ENCODE results near the gene GFRA1.

GFRA1 gene

DNA sequence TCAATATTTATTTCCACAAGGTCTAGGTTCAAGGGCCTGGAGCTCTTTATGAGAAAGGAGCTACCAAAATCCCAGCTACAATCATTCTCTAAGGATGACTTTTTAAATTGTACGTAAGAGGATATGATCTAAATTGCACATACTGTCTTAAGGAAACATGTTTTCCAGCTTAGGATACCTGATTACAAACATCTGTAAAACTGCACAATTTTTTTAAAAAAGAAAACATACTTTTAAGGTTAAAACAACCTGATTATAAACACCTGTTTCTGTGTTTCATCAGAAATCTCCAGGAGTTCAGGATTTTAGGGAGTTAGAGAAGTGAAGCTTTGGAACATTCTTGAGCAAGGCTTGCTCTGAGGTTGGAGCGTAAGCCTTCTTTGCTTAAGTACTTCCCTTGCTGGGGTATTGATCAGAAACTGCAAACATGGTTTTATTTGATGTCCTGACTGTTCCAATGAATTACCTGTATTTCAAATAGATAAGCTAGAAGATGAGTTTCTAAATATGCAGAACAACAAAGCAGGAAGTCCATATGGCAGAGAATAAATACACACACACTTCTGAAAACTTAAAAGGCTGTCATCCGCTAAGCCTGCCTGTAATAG lies 248.6 kb downstream of the GFRA1 start:
- DNase-seq, result no peak

DNA sequence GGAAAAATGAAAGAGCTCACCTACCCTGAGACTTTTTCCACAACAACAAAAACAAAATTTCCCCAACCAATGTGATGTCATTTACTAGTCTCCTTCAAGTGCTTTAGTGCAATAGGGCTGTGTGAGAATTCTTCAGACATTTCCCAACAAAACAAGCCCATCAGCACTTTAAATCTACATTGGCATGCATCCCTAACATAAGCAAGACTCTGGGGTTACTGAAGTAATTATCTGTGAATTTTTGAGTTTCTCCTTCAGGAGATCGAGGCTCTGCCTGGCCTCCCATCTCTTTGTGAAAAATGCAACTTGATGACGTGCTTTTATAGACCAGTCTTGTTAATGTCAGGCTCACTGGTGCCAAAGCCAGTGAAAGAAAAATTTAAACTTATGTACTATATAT lies 255.6 kb downstream of the GFRA1 start:
- DNase-seq, result no peak

DNA sequence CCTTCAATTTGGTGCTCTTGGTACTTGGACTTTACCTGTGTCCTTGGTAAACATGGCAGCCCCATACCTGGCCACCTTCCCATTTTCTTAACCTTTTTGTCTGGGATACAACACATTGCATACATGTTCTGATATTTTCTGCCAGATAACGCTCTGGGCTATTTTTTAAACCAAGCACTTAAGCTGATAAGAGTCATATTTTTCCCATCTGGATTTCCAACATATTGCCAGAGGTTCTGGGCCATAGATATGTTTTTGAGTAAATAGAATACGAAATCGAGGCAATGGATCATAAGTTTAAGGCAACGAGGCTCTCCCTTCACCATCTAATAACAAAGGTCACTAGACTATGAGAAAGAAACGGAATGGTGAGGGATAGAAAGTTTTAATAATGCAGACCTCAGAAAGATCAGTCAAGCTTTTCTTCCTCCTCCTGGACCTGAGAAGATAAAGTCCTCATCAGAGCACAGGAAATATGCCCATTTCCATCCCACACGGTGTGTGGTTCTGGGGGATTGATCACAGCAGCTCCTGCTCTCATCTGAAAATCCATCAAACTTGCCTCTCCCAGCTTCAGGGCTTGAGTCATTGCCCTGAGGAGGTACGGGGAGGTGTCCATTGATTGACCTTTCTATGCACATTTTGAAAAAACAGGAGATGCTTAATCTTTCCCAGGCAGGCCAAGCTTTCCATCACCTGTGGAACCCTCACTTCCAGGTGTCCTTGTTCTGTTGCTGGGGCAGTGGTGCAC lies 257.2 kb downstream of the GFRA1 start:
- DNase-seq, result no peak

DNA sequence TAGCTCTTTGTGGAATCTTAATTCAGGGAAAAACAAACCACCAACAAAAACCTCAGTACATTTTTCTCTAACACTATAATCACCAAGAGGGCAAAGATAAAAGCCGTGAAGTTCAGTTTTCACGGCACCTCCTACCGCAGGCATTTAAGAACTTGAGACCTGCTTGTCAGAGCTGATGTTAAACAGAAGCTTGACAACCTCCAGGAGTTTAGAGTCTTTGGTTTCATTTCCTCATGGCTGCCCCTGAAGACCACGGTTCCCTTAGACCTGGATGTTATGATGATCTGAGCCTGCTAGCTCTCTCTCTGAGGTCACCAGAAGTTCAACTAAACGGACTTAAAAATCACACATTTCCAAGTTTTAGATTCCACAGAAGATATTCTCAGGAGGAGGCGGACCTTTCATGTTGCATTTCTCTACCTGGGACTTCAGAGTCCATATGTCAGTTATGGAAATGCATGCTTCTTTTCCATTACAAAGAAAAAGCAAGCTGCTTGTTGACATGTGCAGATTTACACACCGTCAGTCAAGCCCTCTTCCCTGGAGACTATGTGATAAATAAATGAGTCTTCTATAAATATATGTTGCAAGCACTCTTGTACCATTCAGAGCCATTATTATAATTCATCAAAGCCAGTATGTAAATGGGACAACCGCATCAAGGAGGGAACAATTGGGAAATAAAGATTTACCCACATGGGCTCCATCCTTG lies 258.0 kb downstream of the GFRA1 start:
- no peak for DNase-seq

DNA sequence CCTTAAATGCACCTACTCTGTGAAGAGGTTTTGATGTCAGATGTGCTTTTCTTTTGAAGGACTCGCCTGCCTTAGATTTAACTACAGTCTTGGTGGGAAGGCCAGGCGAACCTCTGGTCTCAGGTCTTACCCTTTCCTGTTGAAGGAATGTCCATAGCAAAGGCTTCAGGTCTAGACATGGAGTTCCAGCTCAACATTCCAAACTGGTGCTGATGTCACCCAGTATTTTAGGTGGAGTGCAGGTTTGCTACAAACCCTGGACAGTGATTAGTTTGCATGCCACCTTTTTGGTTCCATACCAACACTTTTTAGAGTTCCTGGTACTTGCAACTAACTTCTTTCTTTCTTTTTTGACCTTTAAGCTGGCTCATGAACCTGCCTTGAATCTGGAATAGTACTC lies 258.7 kb downstream of the GFRA1 start:
- no peak for DNase-seq

DNA sequence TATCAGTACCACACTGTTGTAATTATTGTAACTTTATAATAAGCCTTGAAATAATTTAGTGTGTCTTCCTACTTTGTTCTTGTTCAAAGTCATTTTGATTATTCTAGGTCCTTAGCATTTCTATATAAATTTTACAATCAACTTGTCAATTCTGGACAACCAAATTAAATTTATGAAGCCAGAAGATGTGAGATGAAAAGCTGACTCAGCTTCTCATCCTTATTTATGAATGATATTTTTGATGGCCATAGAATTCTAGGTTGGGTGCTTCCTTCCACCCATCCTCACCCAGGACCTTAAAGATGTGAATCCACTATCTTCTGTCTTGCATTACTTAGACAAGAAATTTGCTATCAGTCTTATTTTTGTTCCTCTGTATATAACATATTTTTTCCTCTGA lies 261.1 kb downstream of the GFRA1 start:
- no peak for DNase-seq

DNA sequence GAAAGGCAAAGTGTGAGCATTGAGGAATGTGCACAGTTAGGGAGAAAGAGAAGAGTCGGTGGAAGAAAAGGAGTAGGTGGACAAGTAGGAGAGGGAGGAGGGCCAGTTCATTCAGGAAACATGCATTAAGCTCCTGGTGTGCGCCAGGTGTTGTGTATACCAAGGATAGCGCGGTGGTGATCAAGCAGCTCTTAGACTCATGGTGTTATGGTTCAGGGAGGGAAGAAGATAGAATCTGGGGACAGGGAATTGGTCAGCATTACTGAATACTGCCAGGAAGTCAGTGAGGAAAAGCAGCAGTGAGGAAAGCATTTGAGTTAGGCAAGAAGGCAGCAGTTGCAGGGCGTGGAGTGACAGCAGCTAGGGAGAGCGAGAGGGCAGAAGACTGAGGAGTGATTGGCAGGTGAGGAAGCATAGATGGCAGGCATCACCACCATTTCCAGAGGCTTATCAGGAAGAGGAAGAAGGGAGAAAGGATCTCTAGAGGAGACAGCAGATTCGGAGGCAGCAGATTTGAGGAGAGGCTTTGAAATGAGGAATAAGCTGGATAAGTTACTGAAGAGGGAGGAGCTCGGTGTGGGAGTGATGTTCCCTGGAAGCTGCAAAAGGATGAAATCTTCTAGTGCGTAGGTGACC lies 265.6 kb downstream of the GFRA1 start:
- DNase-seq, result no peak
